ENCODE results near the gene EVI5L. TPM values are rescaled to one million over a fixed set of nuclear protein-coding genes. Genes with fewer than 3 reads are reported as not detected.

EVI5L gene
- total and polyA plus RNA-seq, 2 of the 13 experiments (the other 11 are each of a cell fraction or from before 2014, with no cell fraction given) = 1.7 to 2.4 TPM

DNA sequence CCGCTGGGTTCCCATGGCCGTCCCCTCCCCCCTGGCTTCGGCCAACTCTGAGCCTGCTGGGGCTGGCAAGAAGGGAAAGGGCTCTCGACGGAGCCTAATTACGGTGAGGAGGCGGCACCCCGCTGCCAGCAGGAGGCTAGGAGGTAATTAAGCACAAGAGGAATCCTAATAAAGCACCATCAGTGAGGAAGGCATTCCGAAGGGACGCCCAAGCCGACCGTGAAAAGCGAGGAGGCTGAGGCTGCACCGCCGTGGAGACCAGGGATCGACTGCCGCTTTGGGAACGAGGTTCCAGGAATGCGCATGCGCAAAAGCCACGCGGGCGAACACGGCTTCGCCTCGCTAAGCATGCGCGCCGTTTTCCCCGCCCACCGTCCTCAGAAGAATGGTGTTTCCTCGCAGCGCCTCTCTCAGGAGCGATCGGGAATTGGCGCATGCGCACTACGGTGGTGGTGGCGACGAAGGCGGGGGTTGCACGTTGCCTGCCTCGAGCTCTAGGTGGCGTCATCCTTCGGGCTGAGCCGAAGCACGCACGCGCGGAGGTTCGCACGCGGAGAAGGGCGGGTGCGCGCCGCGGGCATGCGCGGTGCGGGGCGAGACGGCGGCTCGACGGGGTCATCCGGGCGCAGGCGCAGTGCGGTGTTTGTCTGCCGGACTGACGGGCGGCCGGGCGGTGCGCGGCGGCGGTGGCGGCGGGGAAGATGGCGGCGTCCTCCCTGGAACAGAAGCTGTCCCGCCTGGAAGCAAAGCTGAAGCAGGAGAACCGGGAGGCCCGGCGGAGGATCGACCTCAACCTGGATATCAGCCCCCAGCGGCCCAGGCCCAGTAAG is 73.4 kb downstream of the EVI5L start, which contains the start of gene MAP2K7 (continued):
- TF ChIP-seq, protein P1, sequence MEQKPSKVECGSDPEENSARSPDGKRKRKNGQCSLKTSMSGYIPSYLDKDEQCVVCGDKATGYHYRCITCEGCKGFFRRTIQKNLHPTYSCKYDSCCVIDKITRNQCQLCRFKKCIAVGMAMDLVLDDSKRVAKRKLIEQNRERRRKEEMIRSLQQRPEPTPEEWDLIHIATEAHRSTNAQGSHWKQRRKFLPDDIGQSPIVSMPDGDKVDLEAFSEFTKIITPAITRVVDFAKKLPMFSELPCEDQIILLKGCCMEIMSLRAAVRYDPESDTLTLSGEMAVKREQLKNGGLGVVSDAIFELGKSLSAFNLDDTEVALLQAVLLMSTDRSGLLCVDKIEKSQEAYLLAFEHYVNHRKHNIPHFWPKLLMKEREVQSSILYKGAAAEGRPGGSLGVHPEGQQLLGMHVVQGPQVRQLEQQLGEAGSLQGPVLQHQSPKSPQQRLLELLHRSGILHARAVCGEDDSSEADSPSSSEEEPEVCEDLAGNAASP (CRISPR knock-in tag; IDR thresholded peaks at IDR 0.05; ENCODE audit: borderline replicate concordance) = peak; percentile 59
- TF ChIP-seq, protein P2, sequence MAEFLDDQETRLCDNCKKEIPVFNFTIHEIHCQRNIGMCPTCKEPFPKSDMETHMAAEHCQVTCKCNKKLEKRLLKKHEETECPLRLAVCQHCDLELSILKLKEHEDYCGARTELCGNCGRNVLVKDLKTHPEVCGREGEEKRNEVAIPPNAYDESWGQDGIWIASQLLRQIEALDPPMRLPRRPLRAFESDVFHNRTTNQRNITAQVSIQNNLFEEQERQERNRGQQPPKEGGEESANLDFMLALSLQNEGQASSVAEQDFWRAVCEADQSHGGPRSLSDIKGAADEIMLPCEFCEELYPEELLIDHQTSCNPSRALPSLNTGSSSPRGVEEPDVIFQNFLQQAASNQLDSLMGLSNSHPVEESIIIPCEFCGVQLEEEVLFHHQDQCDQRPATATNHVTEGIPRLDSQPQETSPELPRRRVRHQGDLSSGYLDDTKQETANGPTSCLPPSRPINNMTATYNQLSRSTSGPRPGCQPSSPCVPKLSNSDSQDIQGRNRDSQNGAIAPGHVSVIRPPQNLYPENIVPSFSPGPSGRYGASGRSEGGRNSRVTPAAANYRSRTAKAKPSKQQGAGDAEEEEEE (CRISPR knock-in tag; IDR thresholded peaks at IDR 0.05; ENCODE audit: borderline replicate concordance) = peak; percentile 46; the same call in 1 of the 2 replicates
- TF ChIP-seq KMT2B (CRISPR knock-in tag; IDR thresholded peaks at IDR 0.05) (peak; percentile 72), YEATS2 (CRISPR knock-in tag; IDR thresholded peaks at IDR 0.05; ENCODE audit: borderline replicate concordance) (peak; percentile 85; the same call in 1 of the 2 replicates), ZNF17 (CRISPR knock-in tag; IDR thresholded peaks at IDR 0.05) (no peak), MYC (CRISPR knock-in tag; IDR thresholded peaks at IDR 0.05; ENCODE audit: borderline replicate concordance) (peak; percentile 97), ZNF619 (CRISPR knock-in tag; IDR thresholded peaks at IDR 0.05) (peak; percentile 70; the same call in 1 of the 2 replicates), CENPX (CRISPR knock-in tag; IDR thresholded peaks at IDR 0.05) (no peak), GTF3A (CRISPR knock-in tag; conservative IDR thresholded peaks at IDR 0.05) (no peak), ZSCAN21 (CRISPR knock-in tag; IDR thresholded peaks at IDR 0.05; ENCODE audit: borderline replicate concordance) (peak; percentile 66; the same call in 1 of the 2 replicates), IKZF1 (IDR thresholded peaks at IDR 0.05) (no peak), ZNF670 (CRISPR knock-in tag; IDR thresholded peaks at IDR 0.05; ENCODE audit: borderline replicate concordance) (peak; percentile 64; the same call in 1 of the 2 replicates), ARHGAP35 (CRISPR knock-in tag; IDR thresholded peaks at IDR 0.05; ENCODE audit: borderline replicate concordance) (peak; percentile 66; the same call in 1 of the 2 replicates), FOXO1 (CRISPR knock-in tag; IDR thresholded peaks at IDR 0.05) (peak; percentile 63; the same call in 1 of the 2 replicates), ZNF33B (CRISPR knock-in tag; IDR thresholded peaks at IDR 0.05) (peak; percentile 84)
- TF ChIP-seq, protein P3, sequence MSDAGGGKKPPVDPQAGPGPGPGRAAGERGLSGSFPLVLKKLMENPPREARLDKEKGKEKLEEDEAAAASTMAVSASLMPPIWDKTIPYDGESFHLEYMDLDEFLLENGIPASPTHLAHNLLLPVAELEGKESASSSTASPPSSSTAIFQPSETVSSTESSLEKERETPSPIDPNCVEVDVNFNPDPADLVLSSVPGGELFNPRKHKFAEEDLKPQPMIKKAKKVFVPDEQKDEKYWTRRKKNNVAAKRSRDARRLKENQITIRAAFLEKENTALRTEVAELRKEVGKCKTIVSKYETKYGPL (CRISPR knock-in tag; IDR thresholded peaks at IDR 0.05) = no peak
- TF ChIP-seq, protein P4, sequence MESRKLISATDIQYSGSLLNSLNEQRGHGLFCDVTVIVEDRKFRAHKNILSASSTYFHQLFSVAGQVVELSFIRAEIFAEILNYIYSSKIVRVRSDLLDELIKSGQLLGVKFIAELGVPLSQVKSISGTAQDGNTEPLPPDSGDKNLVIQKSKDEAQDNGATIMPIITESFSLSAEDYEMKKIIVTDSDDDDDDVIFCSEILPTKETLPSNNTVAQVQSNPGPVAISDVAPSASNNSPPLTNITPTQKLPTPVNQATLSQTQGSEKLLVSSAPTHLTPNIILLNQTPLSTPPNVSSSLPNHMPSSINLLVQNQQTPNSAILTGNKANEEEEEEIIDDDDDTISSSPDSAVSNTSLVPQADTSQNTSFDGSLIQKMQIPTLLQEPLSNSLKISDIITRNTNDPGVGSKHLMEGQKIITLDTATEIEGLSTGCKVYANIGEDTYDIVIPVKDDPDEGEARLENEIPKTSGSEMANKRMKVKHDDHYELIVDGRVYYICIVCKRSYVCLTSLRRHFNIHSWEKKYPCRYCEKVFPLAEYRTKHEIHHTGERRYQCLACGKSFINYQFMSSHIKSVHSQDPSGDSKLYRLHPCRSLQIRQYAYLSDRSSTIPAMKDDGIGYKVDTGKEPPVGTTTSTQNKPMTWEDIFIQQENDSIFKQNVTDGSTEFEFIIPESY (CRISPR knock-in tag; IDR thresholded peaks at IDR 0.05) = no peak
- TF ChIP-seq, protein P5, sequence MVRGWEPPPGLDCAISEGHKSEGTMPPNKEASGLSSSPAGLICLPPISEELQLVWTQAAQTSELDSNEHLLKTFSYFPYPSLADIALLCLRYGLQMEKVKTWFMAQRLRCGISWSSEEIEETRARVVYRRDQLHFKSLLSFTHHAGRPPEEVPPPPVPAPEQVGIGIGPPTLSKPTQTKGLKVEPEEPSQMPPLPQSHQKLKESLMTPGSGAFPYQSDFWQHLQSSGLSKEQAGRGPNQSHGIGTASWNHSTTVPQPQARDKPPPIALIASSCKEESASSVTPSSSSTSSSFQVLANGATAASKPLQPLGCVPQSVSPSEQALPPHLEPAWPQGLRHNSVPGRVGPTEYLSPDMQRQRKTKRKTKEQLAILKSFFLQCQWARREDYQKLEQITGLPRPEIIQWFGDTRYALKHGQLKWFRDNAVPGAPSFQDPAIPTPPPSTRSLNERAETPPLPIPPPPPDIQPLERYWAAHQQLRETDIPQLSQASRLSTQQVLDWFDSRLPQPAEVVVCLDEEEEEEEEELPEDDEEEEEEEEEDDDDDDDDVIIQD (CRISPR knock-in tag; IDR thresholded peaks at IDR 0.05; ENCODE audit: low read depth) = peak; percentile 82
- TF ChIP-seq, protein P6, sequence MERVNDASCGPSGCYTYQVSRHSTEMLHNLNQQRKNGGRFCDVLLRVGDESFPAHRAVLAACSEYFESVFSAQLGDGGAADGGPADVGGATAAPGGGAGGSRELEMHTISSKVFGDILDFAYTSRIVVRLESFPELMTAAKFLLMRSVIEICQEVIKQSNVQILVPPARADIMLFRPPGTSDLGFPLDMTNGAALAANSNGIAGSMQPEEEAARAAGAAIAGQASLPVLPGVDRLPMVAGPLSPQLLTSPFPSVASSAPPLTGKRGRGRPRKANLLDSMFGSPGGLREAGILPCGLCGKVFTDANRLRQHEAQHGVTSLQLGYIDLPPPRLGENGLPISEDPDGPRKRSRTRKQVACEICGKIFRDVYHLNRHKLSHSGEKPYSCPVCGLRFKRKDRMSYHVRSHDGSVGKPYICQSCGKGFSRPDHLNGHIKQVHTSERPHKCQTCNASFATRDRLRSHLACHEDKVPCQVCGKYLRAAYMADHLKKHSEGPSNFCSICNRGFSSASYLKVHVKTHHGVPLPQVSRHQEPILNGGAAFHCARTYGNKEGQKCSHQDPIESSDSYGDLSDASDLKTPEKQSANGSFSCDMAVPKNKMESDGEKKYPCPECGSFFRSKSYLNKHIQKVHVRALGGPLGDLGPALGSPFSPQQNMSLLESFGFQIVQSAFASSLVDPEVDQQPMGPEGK (CRISPR knock-in tag; IDR thresholded peaks at IDR 0.05) = peak; percentile 5
